ENCODE measurements around the gene SLC35A5. TPM values are rescaled to one million over a fixed set of nuclear protein-coding genes. Genes with fewer than 3 reads are reported as not detected.

Gene SLC35A5
- total and polyA plus RNA-seq, 2 donors (not counting 1 experiment from before 2014, with no cell fraction given) = 35.3 to 70.4 TPM

- Histone ChIP-seq H3K4me3 (replicated peaks in 1 of 4; ENCODE audit: control extremely low read depth in 1 of 4, insufficient read depth in 1 of 4, low read depth in 3 of 4, low read length in 4 of 4) (no peak overlapping the region), H4K20me1 (ENCODE audit: control insufficient read depth, extremely low read depth, insufficient read depth, low read length) (no peaks in the 10 kb centered on the region), H3K27me3 (ENCODE audit: control insufficient read depth, insufficient read depth, low read length) (no peaks in the 10 kb centered on the region), H3K27ac (ENCODE audit: insufficient read depth, low read length) (no peak overlapping the region), H3K4me1 (ENCODE audit: control insufficient read depth, extremely low read depth, insufficient read depth, low read length) (no peaks in the 10 kb centered on the region), H3K79me2 (ENCODE audit: control insufficient read depth, insufficient read depth, low read length) (no peaks in the 10 kb centered on the region), H3K4me2 (ENCODE audit: extremely low read depth, insufficient read depth, low read length) (no peak overlapping the region), H3K36me3 (ENCODE audit: control insufficient read depth, insufficient read depth, low read length) (peaks cover 4% of the 10 kb centered on the region), H3K9me3 (ENCODE audit: control insufficient read depth, insufficient read depth, low read depth, low read length) (no peaks in the 10 kb centered on the region), H3K9ac (ENCODE audit: insufficient read depth, low read length) (no peak overlapping the region), H2AFZ (ENCODE audit: low read length) (no peak overlapping the region)
- no peak for DNase-seq (ENCODE audit: low read depth in 2 of 2)
- TF ChIP-seq, protein P1, sequence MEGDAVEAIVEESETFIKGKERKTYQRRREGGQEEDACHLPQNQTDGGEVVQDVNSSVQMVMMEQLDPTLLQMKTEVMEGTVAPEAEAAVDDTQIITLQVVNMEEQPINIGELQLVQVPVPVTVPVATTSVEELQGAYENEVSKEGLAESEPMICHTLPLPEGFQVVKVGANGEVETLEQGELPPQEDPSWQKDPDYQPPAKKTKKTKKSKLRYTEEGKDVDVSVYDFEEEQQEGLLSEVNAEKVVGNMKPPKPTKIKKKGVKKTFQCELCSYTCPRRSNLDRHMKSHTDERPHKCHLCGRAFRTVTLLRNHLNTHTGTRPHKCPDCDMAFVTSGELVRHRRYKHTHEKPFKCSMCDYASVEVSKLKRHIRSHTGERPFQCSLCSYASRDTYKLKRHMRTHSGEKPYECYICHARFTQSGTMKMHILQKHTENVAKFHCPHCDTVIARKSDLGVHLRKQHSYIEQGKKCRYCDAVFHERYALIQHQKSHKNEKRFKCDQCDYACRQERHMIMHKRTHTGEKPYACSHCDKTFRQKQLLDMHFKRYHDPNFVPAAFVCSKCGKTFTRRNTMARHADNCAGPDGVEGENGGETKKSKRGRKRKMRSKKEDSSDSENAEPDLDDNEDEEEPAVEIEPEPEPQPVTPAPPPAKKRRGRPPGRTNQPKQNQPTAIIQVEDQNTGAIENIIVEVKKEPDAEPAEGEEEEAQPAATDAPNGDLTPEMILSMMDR (conservative IDR thresholded peaks at IDR 0.05 in 1 of 2, IDR thresholded peaks at IDR 0.05 in 1 of 2; ENCODE audit: low read depth in 1 of 2, low read length in 2 of 2) = no peak
- TF ChIP-seq EZH2 (IDR thresholded peaks at IDR 0.05; ENCODE audit: low read length, missing control alignments) = no peak
Measured at GRCh38 chr3:112539825-112540650, 21.8 kb upstream of the SLC35A5 start.

DNA sequence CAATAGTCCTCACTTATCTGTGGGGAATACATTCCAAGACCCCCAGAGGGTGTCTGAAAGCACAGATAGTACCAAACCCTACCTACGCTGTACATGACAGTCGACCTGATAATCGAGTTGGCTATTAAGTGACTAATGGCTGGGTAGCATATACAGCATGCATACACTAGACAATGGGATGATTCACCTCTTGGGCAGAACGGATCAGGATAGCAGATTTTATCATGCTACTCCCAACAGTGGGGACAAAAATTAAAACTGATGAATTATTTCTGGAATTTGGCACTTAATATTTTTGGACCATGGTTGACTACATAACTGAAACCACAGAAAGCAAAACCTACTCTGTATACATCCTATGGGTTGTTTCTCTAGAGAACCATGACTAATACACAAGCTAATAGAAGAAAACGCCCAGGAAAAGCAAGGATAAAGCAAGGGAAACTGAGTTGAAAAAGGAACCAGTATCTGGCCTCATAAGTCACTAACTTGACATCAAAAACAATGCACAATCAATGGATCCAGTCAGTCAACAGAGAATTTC, 15.6 kb upstream of the SLC35A5 start:
- H2AFZ ChIP-seq (ENCODE audit: low read length) = no peak overlapping the region
- H3K4me2 ChIP-seq (ENCODE audit: extremely low read depth, insufficient read depth, low read length) = no peak overlapping the region
- H3K9me3 ChIP-seq (ENCODE audit: control insufficient read depth, insufficient read depth, low read depth, low read length) = no peaks in the 10 kb centered on the region
- no peak overlapping the region for H3K9ac ChIP-seq (ENCODE audit: insufficient read depth, low read length)
- no peaks in the 10 kb centered on the region for H4K20me1 ChIP-seq (ENCODE audit: control insufficient read depth, extremely low read depth, insufficient read depth, low read length)
- no peak for TF ChIP-seq EZH2 (IDR thresholded peaks at IDR 0.05; ENCODE audit: low read length, missing control alignments)
- TF ChIP-seq, protein P1 (conservative IDR thresholded peaks at IDR 0.05 in 1 of 2, IDR thresholded peaks at IDR 0.05 in 1 of 2; ENCODE audit: low read depth in 1 of 2, low read length in 2 of 2) = no peak
- H3K4me1 ChIP-seq (ENCODE audit: control insufficient read depth, extremely low read depth, insufficient read depth, low read length) = no peaks in the 10 kb centered on the region
- peak in 1 of 2 donors; percentile 16 for DNase-seq (ENCODE audit: low read depth in 2 of 2)
- no peak overlapping the region for H3K4me3 ChIP-seq (replicated peaks in 1 of 4; ENCODE audit: control extremely low read depth in 1 of 4, insufficient read depth in 1 of 4, low read depth in 3 of 4, low read length in 4 of 4)
- no peak overlapping the region for H3K27ac ChIP-seq (ENCODE audit: insufficient read depth, low read length)
- H3K27me3 ChIP-seq (ENCODE audit: control insufficient read depth, insufficient read depth, low read length) = no peaks in the 10 kb centered on the region
- H3K36me3 ChIP-seq (ENCODE audit: control insufficient read depth, insufficient read depth, low read length) = peaks cover 4% of the 10 kb centered on the region
- H3K79me2 ChIP-seq (ENCODE audit: control insufficient read depth, insufficient read depth, low read length) = no peaks in the 10 kb centered on the region

- Histone ChIP-seq H3K9ac (ENCODE audit: insufficient read depth, low read length) (no peak overlapping the region), H4K20me1 (ENCODE audit: control insufficient read depth, extremely low read depth, insufficient read depth, low read length) (no peaks in the 10 kb centered on the region), H3K4me2 (ENCODE audit: extremely low read depth, insufficient read depth, low read length) (no peak overlapping the region), H3K9me3 (ENCODE audit: control insufficient read depth, insufficient read depth, low read depth, low read length) (no peaks in the 10 kb centered on the region), H3K79me2 (ENCODE audit: control insufficient read depth, insufficient read depth, low read length) (peaks cover 21% of the 10 kb centered on the region), H2AFZ (ENCODE audit: low read length) (no peak overlapping the region), H3K36me3 (ENCODE audit: control insufficient read depth, insufficient read depth, low read length) (peaks cover 1% of the 10 kb centered on the region), H3K4me1 (ENCODE audit: control insufficient read depth, extremely low read depth, insufficient read depth, low read length) (no peaks in the 10 kb centered on the region), H3K27me3 (ENCODE audit: control insufficient read depth, insufficient read depth, low read length) (no peaks in the 10 kb centered on the region), H3K4me3 (replicated peaks in 1 of 4; ENCODE audit: control extremely low read depth in 1 of 4, insufficient read depth in 1 of 4, low read depth in 3 of 4, low read length in 4 of 4) (no peak overlapping the region), H3K27ac (ENCODE audit: insufficient read depth, low read length) (no peak overlapping the region)
- TF ChIP-seq, protein P1 (conservative IDR thresholded peaks at IDR 0.05 in 1 of 2, IDR thresholded peaks at IDR 0.05 in 1 of 2; ENCODE audit: low read depth in 1 of 2, low read length in 2 of 2) = no peak
- TF ChIP-seq EZH2 (IDR thresholded peaks at IDR 0.05; ENCODE audit: low read length, missing control alignments) = no peak
- no peak for DNase-seq (ENCODE audit: low read depth in 2 of 2)
Measured at GRCh38 chr3:112550859-112551258, 11.0 kb upstream of the SLC35A5 start.

Data from fibroblast of lung (primary cell).